HG02588 (cell line): ENCODE results near the gene DSC2.
"Not testable (repeated sequence)": the region's sequence is repeated elsewhere in the genome, so short reads cannot be mapped to it uniquely, and the experiment has no call there.

ENCODE experiments used
- ATAC-seq: cut with Tn5 transposase; IDR thresholded peaks from one replicate; pipeline ENCODE4 v1.9.1; 2021; ENCODE audit warnings: mild to moderate bottlenecking, moderate library complexity; ENCODE audit not compliant: unreplicated experiment

The DSC2 gene

DNA sequence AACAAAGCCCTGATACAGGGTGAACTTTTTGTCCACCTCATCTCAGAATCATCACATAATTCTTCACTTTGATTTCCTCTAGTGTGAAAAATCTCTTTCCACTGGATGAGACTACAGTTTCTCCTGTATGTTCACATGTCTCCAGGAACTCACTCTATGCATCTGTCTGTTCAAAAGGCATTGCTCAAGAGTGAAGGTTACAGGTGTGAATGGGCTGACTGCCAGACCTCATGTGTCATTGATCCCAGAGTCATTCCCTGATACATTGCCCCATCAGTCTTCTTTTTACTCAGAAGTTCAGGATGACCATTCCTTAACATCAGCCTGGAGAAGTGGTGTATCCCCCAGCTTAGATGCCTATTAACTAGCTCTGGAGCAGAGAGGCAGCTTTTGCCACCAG, 55.3 kb downstream of the DSC2 start:
- ATAC-seq = no peak

DNA sequence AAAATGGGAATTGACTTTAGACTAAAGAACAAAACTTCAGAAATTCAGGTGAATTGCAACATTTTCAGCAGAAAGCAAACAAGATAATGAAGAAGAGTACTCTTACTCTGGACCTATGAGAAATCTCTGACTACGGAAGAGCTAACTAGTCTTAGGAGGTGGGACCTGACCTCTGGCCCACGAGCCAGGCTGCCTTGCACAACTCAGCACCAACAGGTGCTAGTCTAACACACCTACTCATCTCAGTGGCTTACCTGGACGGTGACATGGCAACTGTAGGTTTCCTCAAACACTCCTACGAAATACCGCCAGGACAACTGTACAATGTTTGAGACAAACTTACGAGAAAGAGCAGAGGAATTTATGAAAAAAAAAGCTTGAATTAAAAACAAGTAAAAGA, 56.6 kb downstream of the DSC2 start:
- ATAC-seq = no peak

DNA sequence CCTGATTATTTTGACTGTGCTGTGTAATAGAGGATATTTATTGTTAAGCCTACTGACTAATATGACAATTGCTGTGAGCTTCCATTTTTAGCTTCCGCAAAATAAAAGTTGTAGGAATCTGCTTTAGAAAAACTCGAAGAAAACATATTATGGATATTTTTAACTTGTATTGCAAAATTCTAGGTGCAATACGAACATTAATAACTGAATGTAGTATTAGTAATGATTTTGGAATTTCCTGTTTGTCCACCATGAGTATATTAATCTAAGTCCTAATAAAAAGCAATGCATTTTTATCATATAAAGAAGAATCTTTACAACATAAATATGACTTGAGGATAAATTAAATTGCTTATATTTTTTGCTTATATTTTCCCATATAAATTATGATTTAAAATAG, 57.3 kb downstream of the DSC2 start:
- ATAC-seq = no peak

DNA sequence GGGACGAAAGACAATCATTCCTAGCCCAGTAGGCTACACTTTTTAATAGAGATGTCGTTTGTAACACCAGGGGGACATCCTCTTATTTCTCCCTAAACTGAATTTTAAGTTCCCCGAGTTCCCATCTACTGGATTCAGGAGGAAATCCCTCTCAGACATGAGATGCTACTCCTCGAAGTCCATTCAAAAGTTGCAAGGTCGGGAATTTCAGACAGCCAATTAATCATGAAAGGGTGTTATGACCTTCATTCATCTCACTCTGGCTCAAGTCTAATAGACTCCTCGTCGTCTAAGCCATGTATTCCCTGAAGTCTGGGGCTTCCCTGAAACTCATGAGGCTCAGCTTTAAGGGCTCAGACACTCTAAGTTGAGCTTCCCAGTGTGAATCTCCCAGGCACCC, 58.5 kb downstream of the DSC2 start:
- no peak for ATAC-seq

DNA sequence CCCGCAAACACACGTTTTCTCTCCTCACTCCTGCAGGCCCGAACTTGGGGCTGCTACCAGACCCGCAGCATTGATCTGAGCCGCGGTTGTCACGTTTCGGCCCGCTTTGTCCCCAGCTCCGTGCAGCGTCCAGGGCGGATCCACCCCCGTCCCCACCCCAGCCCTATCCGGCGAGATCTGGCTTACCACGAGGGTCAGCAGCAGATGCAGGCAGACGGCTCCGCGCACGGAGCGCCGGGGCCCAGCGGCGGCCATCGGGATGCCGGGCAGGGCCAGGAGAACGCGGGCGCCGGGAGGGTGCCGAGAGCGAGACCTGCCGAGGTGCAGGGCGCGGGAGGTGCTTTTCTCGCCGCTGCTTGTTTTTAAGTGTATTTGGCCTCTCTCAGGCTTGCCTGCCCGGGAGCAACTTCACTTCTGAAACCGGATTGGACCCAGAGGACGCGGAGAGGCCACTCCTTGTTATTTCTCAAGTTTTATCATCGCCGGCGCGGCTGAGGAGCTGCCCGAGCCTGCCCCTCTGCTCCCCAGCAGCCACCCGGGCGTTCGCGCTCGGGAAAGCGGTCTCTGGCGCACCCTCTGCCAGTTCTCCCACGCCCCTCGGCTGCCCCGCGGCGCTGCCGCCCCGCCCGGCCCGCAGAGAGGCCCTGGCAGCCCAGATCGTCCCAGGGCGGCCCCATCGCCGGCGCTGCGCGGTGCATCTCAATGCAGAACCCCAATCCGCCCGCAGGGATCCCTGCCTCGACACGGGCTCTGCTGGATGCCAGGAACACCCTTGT, 59.6 kb downstream of the DSC2 start, which contains the start of gene DSC3:
Gene DSC3, minus strand, starts transcription at position 337 of the 776 bp plus-strand sequence. Its CDS starts 82 bp downstream, at position 255.
- no peak for ATAC-seq

DNA sequence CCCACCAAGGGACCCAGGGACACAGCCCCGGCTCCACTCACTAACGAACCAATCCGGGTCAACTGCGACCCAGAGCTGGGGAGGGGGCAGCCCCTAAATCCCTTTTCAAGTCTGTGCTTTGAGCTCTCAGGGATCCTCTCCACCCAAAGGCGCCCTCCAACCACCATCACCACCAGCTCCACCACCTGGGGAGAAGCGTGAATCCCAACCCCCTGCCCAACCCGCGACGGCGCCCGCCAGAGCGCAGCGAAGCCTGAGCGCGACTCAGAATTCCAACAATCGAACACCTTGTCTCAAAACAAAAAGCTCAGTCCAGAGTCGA, 60.2 kb downstream of the DSC2 start:
- ATAC-seq = no peak

DNA sequence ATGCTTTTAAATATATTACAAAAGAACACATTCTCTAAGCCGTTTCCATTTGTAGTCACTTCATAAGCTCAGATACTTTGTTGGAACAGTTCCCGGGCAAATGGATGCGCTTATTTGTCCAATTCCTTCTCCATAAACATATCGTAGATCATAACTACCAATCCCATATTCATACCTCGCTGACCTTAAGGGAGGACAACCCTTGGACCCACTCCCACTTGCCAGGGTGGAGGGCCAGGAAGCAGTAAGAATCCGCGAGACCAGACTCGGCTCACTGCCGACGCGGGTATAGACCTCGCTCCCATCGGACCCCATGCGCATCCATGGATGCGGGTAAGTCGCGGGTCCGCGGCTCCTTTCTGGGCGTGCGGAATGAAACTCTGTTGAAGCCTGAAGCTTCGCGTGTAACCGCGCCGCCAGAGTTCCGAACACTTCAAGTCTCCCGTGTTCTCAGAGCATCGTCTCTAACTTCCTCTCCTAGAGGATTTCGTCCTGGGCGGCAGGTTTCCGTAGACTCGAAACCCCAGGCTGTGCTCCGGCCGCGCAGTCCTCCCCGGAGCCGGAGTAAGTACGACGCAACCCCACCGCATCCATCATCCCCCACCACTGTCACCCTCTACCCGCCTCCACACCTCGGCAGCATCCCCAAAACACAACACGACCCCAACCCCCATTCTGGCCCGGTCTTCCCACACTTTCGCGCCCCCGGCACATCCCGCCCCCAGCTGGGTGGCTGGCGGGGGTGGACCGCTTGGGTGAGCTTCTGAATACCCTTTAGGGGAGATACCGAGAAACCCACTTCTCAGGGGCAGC, 60.7 kb downstream of the DSC2 start:
- no peak for ATAC-seq

DNA sequence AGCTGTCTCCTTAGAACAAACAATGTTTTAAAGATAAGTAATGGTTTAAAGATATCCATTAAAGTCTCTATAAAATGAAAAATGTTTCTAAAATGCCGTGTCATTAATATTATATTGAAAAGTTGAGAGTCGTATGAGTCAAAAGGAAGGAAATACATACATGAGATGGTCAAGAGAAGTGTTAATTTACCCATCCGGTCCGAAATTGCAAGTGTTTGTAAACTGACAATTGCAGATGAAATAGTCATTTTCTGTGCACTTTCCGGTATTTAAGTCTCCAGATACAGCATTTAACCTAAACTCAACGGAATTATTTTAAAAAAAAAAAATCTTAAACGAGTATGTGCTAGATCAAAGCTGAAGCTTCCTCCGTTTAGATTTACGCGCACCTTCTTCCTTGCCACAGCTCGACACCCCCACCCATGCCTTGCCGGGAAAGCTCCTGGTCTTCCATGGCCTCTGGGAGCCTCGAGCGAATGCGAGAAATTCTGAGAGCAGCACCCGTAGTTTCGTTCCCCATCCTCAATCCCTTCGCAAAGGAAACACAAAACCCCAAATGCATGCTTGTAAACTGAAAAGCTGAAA, 61.4 kb downstream of the DSC2 start:
- no peak for ATAC-seq

DNA sequence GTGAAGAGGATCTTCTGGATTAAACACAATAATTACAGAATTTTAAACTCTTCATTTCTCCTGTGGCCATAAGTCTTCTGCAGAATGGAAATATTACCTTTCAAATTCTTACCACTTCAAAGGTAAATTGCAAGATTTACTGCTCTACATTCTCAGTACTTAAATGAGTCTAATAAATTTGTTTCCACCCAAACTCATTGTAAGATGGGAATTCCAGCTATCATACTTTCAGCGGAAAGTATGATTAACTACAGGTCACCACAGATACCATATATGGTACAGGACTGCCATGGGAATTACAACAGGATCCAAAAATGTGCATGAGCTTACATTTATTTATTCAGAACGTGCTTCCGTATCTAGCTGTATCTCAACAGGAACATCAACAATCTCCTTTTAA, 62.8 kb downstream of the DSC2 start:
- ATAC-seq = no peak

DNA sequence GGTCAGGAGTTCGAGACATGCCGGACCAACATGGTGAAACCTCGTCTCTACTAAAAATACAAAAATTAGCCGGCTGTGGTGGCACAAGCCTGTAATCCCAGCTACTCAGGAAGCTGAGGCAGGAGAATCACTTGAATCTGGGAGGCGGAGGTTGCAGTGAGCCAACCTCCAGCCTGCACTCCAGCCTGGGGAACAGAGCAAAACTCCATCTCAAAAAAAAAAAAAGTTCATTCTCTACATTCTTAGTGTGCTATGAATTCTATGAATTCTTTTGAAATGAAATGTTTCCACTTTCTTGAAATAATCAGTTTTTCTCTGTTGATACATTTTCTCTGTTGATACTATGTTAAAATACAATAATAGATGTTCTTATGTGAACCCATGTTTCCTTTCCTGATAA, 64.5 kb downstream of the DSC2 start:
- ATAC-seq = not testable (repeated sequence)

DNA sequence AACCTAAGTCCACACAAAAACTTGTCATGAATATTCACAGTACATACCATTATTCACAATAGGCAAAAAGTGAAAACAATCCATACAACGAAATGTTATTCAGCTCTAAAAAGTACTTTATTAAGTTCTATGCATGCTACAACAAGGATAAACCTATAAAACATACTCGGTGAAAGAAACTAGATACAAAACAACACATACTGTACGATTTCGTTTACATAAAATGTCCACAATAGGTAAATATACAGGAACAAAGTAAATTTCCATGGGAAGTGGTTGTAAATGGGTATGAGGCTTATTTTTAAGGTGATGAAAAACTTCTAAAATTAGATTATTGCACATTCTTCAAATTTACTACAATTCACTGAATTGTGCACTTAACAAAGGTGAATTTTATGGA, 67.7 kb downstream of the DSC2 start:
- ATAC-seq = no peak

DNA sequence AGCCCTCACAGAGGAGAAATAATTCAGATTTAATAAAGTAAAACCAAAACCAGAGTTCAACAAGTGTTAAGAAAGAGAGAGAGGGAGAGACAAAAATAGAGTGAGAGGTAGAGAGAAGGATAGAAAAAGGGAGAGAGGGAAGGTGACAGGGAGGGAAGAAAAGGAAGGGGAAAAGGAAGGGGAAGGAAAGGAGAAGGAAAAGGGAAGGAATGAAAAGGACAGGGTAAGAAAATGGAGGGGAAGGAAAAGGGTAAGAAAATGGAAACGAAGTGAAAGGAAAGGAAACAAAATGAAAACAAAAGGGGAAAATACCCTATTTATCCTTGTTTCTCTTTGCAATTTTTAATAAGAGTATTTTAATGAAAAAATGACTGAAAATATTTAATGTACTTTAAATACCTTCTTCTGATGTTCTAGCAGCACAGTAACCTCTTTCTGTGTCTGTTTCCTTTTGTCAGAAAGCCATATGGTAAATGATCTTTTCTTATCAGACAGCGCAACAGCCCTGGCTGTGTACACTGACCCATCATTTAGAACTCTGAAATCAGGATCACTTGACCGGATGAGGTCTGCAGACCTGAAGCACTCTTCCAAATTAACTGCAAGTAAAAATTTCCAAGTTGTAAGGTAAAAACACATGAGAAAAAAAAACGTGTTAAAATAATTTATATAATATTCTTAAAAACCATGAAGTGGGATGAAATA, 71.5 kb downstream of the DSC2 start:
- ATAC-seq = no peak

DNA sequence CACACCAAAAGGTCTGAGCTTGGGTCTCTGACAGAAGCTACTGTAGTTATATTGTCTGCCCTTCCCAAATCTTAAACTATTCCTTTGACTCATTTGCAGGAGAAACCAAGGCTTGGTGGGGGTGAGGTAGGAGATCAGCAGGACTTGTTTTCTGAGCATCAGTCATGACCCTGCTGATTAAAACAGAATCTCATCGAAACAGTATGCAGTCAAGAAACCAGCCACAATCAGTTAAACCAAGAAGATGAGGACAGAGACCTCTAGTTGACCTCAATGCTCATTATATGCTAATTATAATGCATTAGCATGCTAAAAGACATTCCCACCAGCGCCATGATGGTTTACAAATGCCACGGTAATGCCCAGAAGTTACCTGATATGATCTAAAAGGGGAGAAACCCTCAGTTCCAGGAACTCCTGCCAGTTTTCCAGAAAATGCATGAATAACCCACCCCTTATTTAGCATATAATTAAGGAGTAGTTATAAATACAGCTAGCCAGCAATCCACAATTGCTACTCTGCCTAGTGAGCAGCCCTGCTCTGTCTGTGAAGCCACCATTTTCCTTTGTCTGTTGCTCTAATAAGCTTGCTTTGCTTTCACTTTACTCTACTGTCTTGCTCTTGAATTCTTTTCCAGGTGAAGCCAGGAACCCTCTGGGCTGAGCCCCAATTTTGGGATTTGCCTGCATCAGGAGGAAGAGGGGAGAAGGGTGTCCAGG, 86.3 kb downstream of the DSC2 start:
- no peak for ATAC-seq

DNA sequence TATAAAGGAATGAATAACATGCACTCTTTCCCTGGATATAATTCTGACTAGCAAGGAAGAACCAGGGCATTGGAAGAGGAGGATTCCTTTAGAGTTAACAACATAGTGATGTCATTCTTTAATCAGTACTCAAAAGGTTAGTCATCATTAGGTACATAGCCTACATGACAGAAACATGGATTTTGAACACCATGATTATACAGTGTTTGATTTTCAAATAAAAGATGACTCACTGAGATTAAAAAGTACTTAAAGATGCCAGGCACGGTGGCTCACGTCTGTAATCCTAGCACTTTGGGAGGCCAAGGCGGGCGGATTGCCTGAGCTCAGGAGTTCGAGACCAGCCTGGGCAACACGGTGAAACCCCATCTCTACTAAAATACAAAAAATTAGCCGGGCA, 90.8 kb downstream of the DSC2 start:
- not testable (repeated sequence) for ATAC-seq

DNA sequence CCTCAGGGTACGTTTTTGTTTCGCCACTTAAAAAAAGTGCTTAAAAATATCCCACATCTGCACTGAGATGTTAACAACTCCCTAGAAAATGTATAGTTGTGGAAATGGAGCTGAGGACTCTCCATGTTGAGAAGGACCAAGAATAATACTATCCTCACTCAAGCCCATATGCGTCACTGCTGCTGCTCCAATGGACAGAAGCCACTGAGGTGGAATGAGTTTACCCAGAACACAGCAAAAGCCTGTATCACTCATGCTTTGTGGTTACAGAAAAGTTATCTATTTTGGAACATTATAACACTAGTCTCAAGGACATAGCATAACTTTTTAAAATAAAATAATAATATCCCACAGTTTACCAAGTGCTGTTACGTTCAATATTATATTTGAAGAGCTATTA, 91.6 kb downstream of the DSC2 start:
- no peak for ATAC-seq
